Measurements from ENCODE around the gene GNPNAT1. TPM values are rescaled to one million over a fixed set of nuclear protein-coding genes. Genes with fewer than 3 reads are reported as not detected.

GNPNAT1 gene
- total and polyA plus RNA-seq, 3 donors from 2014 or later, result 18.7 to 37.6 (median 19.9) TPM

GRCh38 chr14:52786887-52787286, 4.5 kb downstream of the GNPNAT1 start:
- TF ChIP-seq POLR2A (IDR thresholded peaks at IDR 0.05) (no peak), CTCF (IDR thresholded peaks at IDR 0.05) (no peak)
- no peak for DNase-seq
- intact Hi-C loops (cut with DNase I; ENCODE audit: low total_unique reads), result no loop called here

GRCh38 chr14:52783206-52783605, 8.2 kb downstream of the GNPNAT1 start:
- 64 to 82% methylated on average over 1 of the region's 1 CpG for WGBS, 2 donors
- no peaks in the 10 kb centered on the region for H3K9me3 ChIP-seq
- DNase-seq, result no peak
- TF ChIP-seq CTCF (IDR thresholded peaks at IDR 0.05), result no peak
- TF ChIP-seq POLR2A (IDR thresholded peaks at IDR 0.05), result no peak
- intact Hi-C loops (cut with DNase I; ENCODE audit: low total_unique reads), result no loop called here
- no peaks in the 10 kb centered on the region for H3K27me3 ChIP-seq
- no peaks in the 10 kb centered on the region for H3K36me3 ChIP-seq (ENCODE audit: low read depth, missing control alignments)
- no peak overlapping the region for H3K4me3 ChIP-seq
- peaks cover 3% of the 10 kb centered on the region for H3K4me1 ChIP-seq
- H3K27ac ChIP-seq, result peak overlapping the region in 1 of 2 donors; percentile 15

More at GRCh38 chr14:52786887-52787286, 4.5 kb downstream of the GNPNAT1 start:
- H3K9me3 ChIP-seq, result no peaks in the 10 kb centered on the region
- no peak overlapping the region for H3K27ac ChIP-seq
- H3K4me1 ChIP-seq, result peaks cover 11% of the 10 kb centered on the region
- no peaks in the 10 kb centered on the region for H3K36me3 ChIP-seq (ENCODE audit: low read depth, missing control alignments)
- H3K27me3 ChIP-seq, result no peaks in the 10 kb centered on the region
- H3K4me3 ChIP-seq, result no peak overlapping the region

GRCh38 chr14:52781629-52782028, 9.8 kb downstream of the GNPNAT1 start:
- Histone ChIP-seq H3K27me3 (no peaks in the 10 kb centered on the region), H3K27ac (no peak overlapping the region), H3K4me1 (no peaks in the 10 kb centered on the region), H3K36me3 (ENCODE audit: low read depth, missing control alignments) (no peaks in the 10 kb centered on the region), H3K9me3 (no peaks in the 10 kb centered on the region), H3K4me3 (no peak overlapping the region)
- 67 to 91% methylated on average over 1 of the region's 1 CpG for WGBS, 2 donors
- no peak for DNase-seq
- TF ChIP-seq POLR2A (IDR thresholded peaks at IDR 0.05) (no peak), CTCF (IDR thresholded peaks at IDR 0.05) (no peak)
- intact Hi-C loops (cut with DNase I; ENCODE audit: low total_unique reads), result no loop called here

GRCh38 chr14:52780893-52781292, 10.5 kb downstream of the GNPNAT1 start:
- H3K4me1 ChIP-seq, result no peaks in the 10 kb centered on the region
- TF ChIP-seq POLR2A (IDR thresholded peaks at IDR 0.05) (no peak), CTCF (IDR thresholded peaks at IDR 0.05) (no peak)
- WGBS, 2 donors, result 85 to 91% methylated on average over 1 of the region's 1 CpG
- no peaks in the 10 kb centered on the region for H3K27me3 ChIP-seq
- no peaks in the 10 kb centered on the region for H3K9me3 ChIP-seq
- H3K4me3 ChIP-seq, result no peak overlapping the region
- DNase-seq, result no peak
- intact Hi-C loops (cut with DNase I; ENCODE audit: low total_unique reads), result no loop called here
- no peaks in the 10 kb centered on the region for H3K36me3 ChIP-seq (ENCODE audit: low read depth, missing control alignments)
- H3K27ac ChIP-seq, result peak overlapping the region in 1 of 2 donors; percentile 20

- no peak overlapping the region for H3K4me3 ChIP-seq
Observed at GRCh38 chr14:52778702-52779101, 12.7 kb downstream of the GNPNAT1 start.

More at GRCh38 chr14:52778702-52779101, 12.7 kb downstream of the GNPNAT1 start:
- H3K27me3 ChIP-seq, result no peaks in the 10 kb centered on the region
- WGBS, 2 donors, result 85 to 87% methylated on average over 7 of the region's 7 CpGs
- no peaks in the 10 kb centered on the region for H3K4me1 ChIP-seq
- no peak overlapping the region for H3K27ac ChIP-seq
- TF ChIP-seq CTCF (IDR thresholded peaks at IDR 0.05), result no peak
- no peak for TF ChIP-seq POLR2A (IDR thresholded peaks at IDR 0.05)
- intact Hi-C loops (cut with DNase I; ENCODE audit: low total_unique reads), result no loop called here
- no peak for DNase-seq
- no peaks in the 10 kb centered on the region for H3K9me3 ChIP-seq
- H3K36me3 ChIP-seq (ENCODE audit: low read depth, missing control alignments), result no peaks in the 10 kb centered on the region
